ENCODE data around the gene KLHDC7A.

KLHDC7A gene

GRCh38 chr1:18485227-18485626, 4.5 kb downstream of the KLHDC7A start:
- TF ChIP-seq CTCF (IDR thresholded peaks at IDR 0.05), result no peak

GRCh38 chr1:18486195-18486594, 5.5 kb downstream of the KLHDC7A start:
- TF ChIP-seq CTCF (IDR thresholded peaks at IDR 0.05), result no peak

GRCh38 chr1:18489417-18490143, 8.8 kb downstream of the KLHDC7A start:
- no peak for TF ChIP-seq CTCF (IDR thresholded peaks at IDR 0.05)

- no peak for TF ChIP-seq CTCF (IDR thresholded peaks at IDR 0.05)
Observed at GRCh38 chr1:18491168-18491567, 10.4 kb downstream of the KLHDC7A start.

GRCh38 chr1:18494304-18494703, 13.6 kb downstream of the KLHDC7A start:
- TF ChIP-seq CTCF (IDR thresholded peaks at IDR 0.05), result no peak

- TF ChIP-seq CTCF (IDR thresholded peaks at IDR 0.05), result no peak
Observed at GRCh38 chr1:18495635-18496034, 14.9 kb downstream of the KLHDC7A start.

- TF ChIP-seq CTCF (IDR thresholded peaks at IDR 0.05), result no peak
Observed at GRCh38 chr1:18496056-18496455, 15.3 kb downstream of the KLHDC7A start.
